SJCRH30 (cell line): Measurements from ENCODE around the gene MMD2. TPM values are rescaled to one million over a fixed set of nuclear protein-coding genes. Genes with fewer than 3 reads are reported as not detected.

Source experiments
- DNase-seq, 2 experiments: peaks; one replicate each; pipeline ENCODE4 v3.0.0-alpha.2; 2015 to 2020
- H3K27ac ChIP-seq: fragments of 250-450 bp; sonication (Bioruptor Pico); 2 replicates; pipeline ENCODE4 v1.5.1; 2020; ENCODE audit warnings: mild to moderate bottlenecking, moderate library complexity
- H3K27me3 ChIP-seq: fragments of 250-450 bp; sonication (Bioruptor Pico); 2 replicates; pipeline ENCODE4 v1.5.1; 2020; ENCODE audit warnings: mild to moderate bottlenecking, moderate library complexity
- H3K36me3 ChIP-seq: fragments of 250-450 bp; sonication (Bioruptor Pico); 2 replicates; pipeline ENCODE4 v1.5.1; 2020; ENCODE audit warnings: mild to moderate bottlenecking, moderate library complexity
- H3K4me1 ChIP-seq: fragments of 250-450 bp; sonication (Bioruptor Pico); 2 replicates; pipeline ENCODE4 v1.5.1; 2020; ENCODE audit warnings: mild to moderate bottlenecking, moderate library complexity
- H3K4me3 ChIP-seq: fragments of 250-450 bp; sonication (Bioruptor Pico); 2 replicates; pipeline ENCODE4 v1.5.1; 2020; ENCODE audit warnings: mild to moderate bottlenecking, moderate library complexity
- H3K9me3 ChIP-seq: fragments of 250-450 bp; sonication (Bioruptor Pico); replicated peaks from 2 replicates; pipeline ENCODE4 v1.5.1; 2020; ENCODE audit warnings: mild to moderate bottlenecking, moderate library complexity
- total RNA-seq: library from RNA; depleted of rRNA; stranded (reverse); fragments of >200 nt; shearing (Covaris generic); gene quantifications from 2 replicates; pipeline ENCODE4 v1.2.3, GENCODE V29; 2014

MMD2 gene
- total RNA-seq, 1 experiment from 2014 or later: not detected

- H3K27me3 ChIP-seq: no peaks in the 10 kb centered on the region; the same call in 1 of the 2 replicates
- H3K9me3 ChIP-seq: no peaks in the 10 kb centered on the region
- H3K4me3 ChIP-seq: no peak overlapping the region
- DNase-seq: no peak
- H3K4me1 ChIP-seq: no peaks in the 10 kb centered on the region
- no peaks in the 10 kb centered on the region for H3K36me3 ChIP-seq
- no peak overlapping the region for H3K27ac ChIP-seq
Observed at GRCh38 chr7:4878336-4879335, 80.4 kb downstream of the MMD2 start.

- no peaks in the 10 kb centered on the region; the same call in 1 of the 2 replicates for H3K27me3 ChIP-seq
- H3K4me3 ChIP-seq: no peak overlapping the region
- H3K4me1 ChIP-seq: no peaks in the 10 kb centered on the region
- no peak for DNase-seq
- H3K36me3 ChIP-seq: no peaks in the 10 kb centered on the region
- H3K27ac ChIP-seq: no peak overlapping the region
- H3K9me3 ChIP-seq: no peaks in the 10 kb centered on the region
Observed at GRCh38 chr7:4876586-4876985, 82.4 kb downstream of the MMD2 start.

GRCh38 chr7:4875391-4875790, 83.6 kb downstream of the MMD2 start:
- H3K9me3 ChIP-seq: no peaks in the 10 kb centered on the region
- H3K4me1 ChIP-seq: no peaks in the 10 kb centered on the region
- no peak for DNase-seq
- no peak overlapping the region for H3K4me3 ChIP-seq
- H3K36me3 ChIP-seq: no peaks in the 10 kb centered on the region
- no peaks in the 10 kb centered on the region; the same call in 1 of the 2 replicates for H3K27me3 ChIP-seq
- no peak overlapping the region for H3K27ac ChIP-seq

DNA sequence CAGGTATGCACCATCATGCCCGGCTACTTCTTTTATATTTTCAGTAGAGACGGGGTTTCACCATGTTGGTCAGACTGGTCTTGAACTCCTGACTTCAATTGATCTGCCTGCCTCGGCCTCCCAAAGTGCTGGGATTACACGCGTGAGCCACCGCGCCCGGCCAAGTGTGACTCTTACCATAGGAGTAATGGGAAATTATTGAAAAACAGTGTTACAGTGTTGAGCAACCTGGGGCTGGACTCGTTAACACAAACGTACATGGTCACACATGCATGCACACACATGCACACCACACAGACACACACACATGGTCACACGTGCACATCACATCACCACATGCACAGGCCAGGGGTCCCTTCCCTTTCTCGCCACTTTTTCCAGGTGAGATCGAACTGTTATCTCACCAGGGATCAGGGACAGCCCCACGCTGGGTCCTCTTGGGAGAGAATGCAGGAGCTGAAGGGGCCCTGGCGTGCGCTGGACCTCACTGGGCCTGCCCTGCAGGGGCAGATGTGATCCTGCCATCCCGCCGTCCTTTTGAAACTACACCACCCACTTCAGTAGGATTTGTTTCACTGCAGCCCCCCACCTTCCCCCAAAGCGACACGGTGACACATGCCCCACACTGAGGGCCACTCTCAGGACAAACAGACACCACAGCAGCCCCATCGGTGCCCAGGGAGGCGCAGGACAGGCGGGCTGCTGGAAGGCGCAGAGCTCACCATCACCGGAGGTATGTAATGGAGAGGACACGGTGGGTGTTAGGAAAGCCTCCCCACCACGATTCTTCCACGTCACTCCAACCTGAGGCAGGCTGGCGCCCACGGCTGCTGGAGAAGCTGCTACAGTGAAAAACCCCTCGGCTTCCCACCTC, 85.7 kb downstream of the MMD2 start:
- Histone ChIP-seq H3K9me3 (no peaks in the 10 kb centered on the region), H3K36me3 (no peaks in the 10 kb centered on the region), H3K4me1 (no peaks in the 10 kb centered on the region), H3K4me3 (no peak overlapping the region), H3K27me3 (no peaks in the 10 kb centered on the region; the same call in 1 of the 2 replicates), H3K27ac (no peak overlapping the region)
- no peak for DNase-seq

- H3K9me3 ChIP-seq: no peaks in the 10 kb centered on the region
- H3K27ac ChIP-seq: no peak overlapping the region
- H3K27me3 ChIP-seq: no peaks in the 10 kb centered on the region; the same call in 1 of the 2 replicates
- H3K4me1 ChIP-seq: no peaks in the 10 kb centered on the region
- no peak for DNase-seq
- H3K4me3 ChIP-seq: no peak overlapping the region
- H3K36me3 ChIP-seq: no peaks in the 10 kb centered on the region
Observed at GRCh38 chr7:4871930-4872675, 86.9 kb downstream of the MMD2 start.

GRCh38 chr7:4871056-4871680, 87.8 kb downstream of the MMD2 start:
- no peaks in the 10 kb centered on the region for H3K36me3 ChIP-seq
- no peak overlapping the region for H3K4me3 ChIP-seq
- H3K9me3 ChIP-seq: no peaks in the 10 kb centered on the region
- H3K27ac ChIP-seq: no peak overlapping the region
- no peak for DNase-seq
- H3K4me1 ChIP-seq: no peaks in the 10 kb centered on the region
- no peaks in the 10 kb centered on the region; the same call in 1 of the 2 replicates for H3K27me3 ChIP-seq

DNA sequence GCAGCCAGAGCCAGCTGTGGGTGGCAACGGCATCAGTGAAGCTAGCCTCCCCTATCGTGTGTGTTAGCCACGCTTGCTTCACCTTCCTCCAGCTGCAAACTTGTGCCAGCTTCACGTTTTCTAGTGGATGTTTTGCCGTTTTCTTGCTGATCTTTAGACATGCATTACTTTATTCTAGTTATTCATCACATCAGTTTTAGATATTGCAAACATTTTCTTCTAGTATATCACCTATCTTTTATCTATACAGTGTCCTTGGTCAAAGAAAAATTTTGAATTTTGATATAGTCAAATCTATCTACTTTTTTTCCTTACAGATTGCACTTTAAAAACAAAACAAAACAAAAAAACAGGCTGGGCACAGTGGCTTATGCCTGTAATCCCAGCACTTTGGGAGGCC, 90.5 kb downstream of the MMD2 start:
- Histone ChIP-seq H3K4me1 (no peaks in the 10 kb centered on the region), H3K4me3 (no peak overlapping the region), H3K27ac (no peak overlapping the region), H3K27me3 (no peaks in the 10 kb centered on the region; the same call in 1 of the 2 replicates), H3K36me3 (no peaks in the 10 kb centered on the region), H3K9me3 (no peaks in the 10 kb centered on the region)
- DNase-seq: no peak

GRCh38 chr7:4866528-4867496, 92.2 kb downstream of the MMD2 start:
- H3K9me3 ChIP-seq: no peaks in the 10 kb centered on the region
- H3K4me3 ChIP-seq: no peak overlapping the region
- no peaks in the 10 kb centered on the region for H3K36me3 ChIP-seq
- no peak for DNase-seq
- H3K4me1 ChIP-seq: no peaks in the 10 kb centered on the region
- H3K27me3 ChIP-seq: no peaks in the 10 kb centered on the region
- no peak overlapping the region for H3K27ac ChIP-seq

GRCh38 chr7:4862156-4862555, 96.8 kb downstream of the MMD2 start:
- Histone ChIP-seq H3K36me3 (no peaks in the 10 kb centered on the region), H3K9me3 (no peaks in the 10 kb centered on the region), H3K4me1 (no peaks in the 10 kb centered on the region), H3K4me3 (no peak overlapping the region), H3K27me3 (no peaks in the 10 kb centered on the region), H3K27ac (no peak overlapping the region)
- no peak for DNase-seq

DNA sequence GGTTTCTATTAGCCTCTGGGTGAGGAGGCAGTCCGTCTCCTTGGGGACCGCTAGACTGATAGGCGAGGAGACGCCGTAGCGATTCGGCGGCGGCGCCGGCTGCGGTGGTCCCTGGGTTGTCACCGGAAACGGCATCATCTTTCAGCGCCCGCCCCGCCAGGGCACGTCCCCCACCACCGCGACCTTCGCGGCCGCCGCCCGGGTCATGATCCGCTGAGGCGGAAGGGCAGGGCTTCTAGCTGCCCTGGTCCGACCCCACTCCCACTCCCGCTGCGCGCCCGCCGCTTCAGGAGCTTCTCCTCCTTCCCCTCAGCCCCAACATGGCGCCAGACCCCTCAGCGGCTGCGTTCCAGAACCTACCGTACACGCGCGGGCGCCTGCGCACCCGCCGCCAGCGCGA, 97.3 kb downstream of the MMD2 start, which contains the start of gene PAPOLB:
TSS of gene PAPOLB (minus strand) at position 358 of the 400 bp plus-strand sequence. CDS start at position 138, 220 bp downstream.
- H3K27me3 ChIP-seq: no peaks in the 10 kb centered on the region
- no peaks in the 10 kb centered on the region for H3K9me3 ChIP-seq
- H3K4me1 ChIP-seq: no peaks in the 10 kb centered on the region
- H3K27ac ChIP-seq: no peak within 1 kb of the TSS
- no peaks in the 10 kb centered on the region for H3K36me3 ChIP-seq
- H3K4me3 ChIP-seq: no peak within 1 kb of the TSS
- no peak for DNase-seq

GRCh38 chr7:4861227-4861626, 97.8 kb downstream of the MMD2 start:
- Histone ChIP-seq H3K27me3 (no peaks in the 10 kb centered on the region), H3K4me1 (no peaks in the 10 kb centered on the region), H3K27ac (no peak overlapping the region), H3K9me3 (no peaks in the 10 kb centered on the region), H3K4me3 (no peak overlapping the region), H3K36me3 (no peaks in the 10 kb centered on the region)
- no peak for DNase-seq

DNA sequence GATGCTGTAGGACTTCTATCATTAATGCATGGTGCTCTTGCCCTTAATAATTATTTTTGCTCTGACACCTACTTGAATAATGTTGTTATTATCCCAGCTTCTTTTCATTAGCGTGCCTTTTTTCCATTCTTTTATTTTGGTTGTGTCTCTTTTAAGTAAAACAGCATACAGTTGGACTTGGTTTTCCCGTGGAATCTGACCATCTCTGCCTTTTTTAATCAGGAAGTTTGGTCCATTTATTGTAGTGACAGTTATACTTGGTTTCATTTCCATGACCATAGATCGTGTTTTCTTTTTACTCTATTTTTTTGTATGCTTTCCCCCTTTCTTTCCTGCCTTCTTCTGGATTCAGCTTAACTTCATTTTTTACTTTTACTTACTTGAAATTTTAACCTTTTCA, 101.8 kb downstream of the MMD2 start:
- H3K36me3 ChIP-seq: no peaks in the 10 kb centered on the region
- DNase-seq: no peak
- H3K4me3 ChIP-seq: no peak overlapping the region
- H3K27ac ChIP-seq: no peak overlapping the region
- H3K27me3 ChIP-seq: no peaks in the 10 kb centered on the region
- H3K9me3 ChIP-seq: no peaks in the 10 kb centered on the region
- no peaks in the 10 kb centered on the region for H3K4me1 ChIP-seq
